Stimulated activated CD4-positive, alpha-beta T cell treated with anti-CD3 and anti-CD28 coated beads, TNF-alpha, amount 100 ng/mL, for 1 hour (primary cell): ENCODE data around the gene TMEM151A.
"Not testable (repeated sequence)": the region's sequence is repeated elsewhere in the genome, so short reads cannot be mapped to it uniquely, and the experiment has no call there.

Source experiments
- DNase-seq, 3 donors: peaks; one replicate each; pipeline ENCODE4 v3.0.0-alpha.2; 2020; ENCODE audit warnings: low read depth in 3 of 3, low spot score in 1 of 3

The TMEM151A gene

GRCh38 chr11:66267379-66268243 is 24.1 kb upstream of the TMEM151A start:
- DNase-seq = peak; percentile 50 to 82 (median 72)

- peak; percentile 99 to 100 (median 99) for DNase-seq
Observed at GRCh38 chr11:66268244-66268951, 23.3 kb upstream of the TMEM151A start, which contains the start of gene RAB1B. RAB1B (plus strand) TSS chr11:66268639; CDS start chr11:66268680, 41 bp downstream.

GRCh38 chr11:66268952-66269905 is 22.5 kb upstream of the TMEM151A start:
- DNase-seq = no peak

GRCh38 chr11:66271816-66272215 is 19.9 kb upstream of the TMEM151A start:
- no peak for DNase-seq

GRCh38 chr11:66272596-66272995 is 19.1 kb upstream of the TMEM151A start:
- no peak for DNase-seq

- no peak for DNase-seq
Observed at GRCh38 chr11:66274219-66274618, 17.5 kb upstream of the TMEM151A start.

- no peak for DNase-seq
Observed at GRCh38 chr11:66275396-66275795, 16.3 kb upstream of the TMEM151A start.

GRCh38 chr11:66275984-66276612 is 15.6 kb upstream of the TMEM151A start:
- DNase-seq = no peak

GRCh38 chr11:66276619-66277018 is 15.1 kb upstream of the TMEM151A start:
- not testable (repeated sequence) for DNase-seq

GRCh38 chr11:66277064-66277463 is 14.6 kb upstream of the TMEM151A start:
- DNase-seq = not testable (repeated sequence)

- peak in 2 of 3 donors; percentile 27 to 45 for DNase-seq
Observed at GRCh38 chr11:66277471-66278362, 14.0 kb upstream of the TMEM151A start, which contains the start of gene CNIH2. CNIH2 (plus strand) TSS chr11:66278175; CDS start chr11:66278457, 282 bp downstream.

GRCh38 chr11:66278363-66279091 is 13.2 kb upstream of the TMEM151A start:
- DNase-seq = no peak

GRCh38 chr11:66279092-66279734 is 12.5 kb upstream of the TMEM151A start:
- DNase-seq = no peak

GRCh38 chr11:66280428-66280827 is 11.3 kb upstream of the TMEM151A start:
- DNase-seq = no peak

- no peak for DNase-seq
Observed at GRCh38 chr11:66281001-66281400, 10.7 kb upstream of the TMEM151A start.

GRCh38 chr11:66281776-66282467 is 9.8 kb upstream of the TMEM151A start:
- no peak for DNase-seq
